HepG2 (cell line): Measurements from ENCODE around the gene MARS2. TPM values are rescaled to one million over a fixed set of nuclear protein-coding genes. Genes with fewer than 3 reads are reported as not detected.

ENCODE experiments used
- ATAC-seq: fragments of 200-7000 bp; cut with Tn5 transposase; 3 replicates; pipeline ENCODE4 v1.9.1; 2020; ENCODE audit warnings: mild to moderate bottlenecking, moderate library complexity
- Bru-seq: library from RNA; stranded (reverse); fragments of 400-500 nt; gene quantifications from one replicate; lab custom pipeline; 2021; lab: Mats Ljungman, UMichigan
- BruChase-seq, 2 experiments: library from RNA; stranded (reverse); fragments of 400-500 nt; gene quantifications; one replicate each; lab custom pipeline; 2021; lab: Mats Ljungman, UMichigan
- BruUV-seq: library from RNA; stranded (reverse); fragments of 400-500 nt; replicated peaks from 2 replicates; lab custom pipeline; 2021; lab: Mats Ljungman, UMichigan
- CTCF ChIA-PET: fragments of 300-600 bp; formaldehyde crosslinking; extraction: SDS; loops from one replicate; lab custom pipeline; 2021; ENCODE audit warnings: low total read pairs, inconsistent platforms, low intra/inter-chr PET ratio; lab: Yijun Ruan, JAX
- POLR2A ChIA-PET: fragments of 350-600 bp; sonication (Branson Sonifier 250); formaldehyde crosslinking; loops from one replicate; lab custom pipeline; 2020; ENCODE audit warnings: antibody characterized with exemption, inconsistent platforms; lab: Yijun Ruan, JAX
- DNase-seq: peaks from one replicate; pipeline ENCODE4 v3.0.0-alpha.2; 2015; ENCODE audit warnings: low spot score
- FAIRE-seq: peaks from 3 replicates; lab custom pipeline; 2011; peaks lifted over from hg19 to GRCh38; lab: Jason Lieb, UNC
- H2AFZ ChIP-seq: one replicate; pipeline ENCODE4 v1.6.1; 2011; ENCODE audit warnings: low read length, inconsistent platforms
- H3K27ac ChIP-seq: fragments of 300-600 bp; 3 replicates; pipeline ENCODE4 v1.8.0; 2011; ENCODE audit warnings: mixed run types, mild to moderate bottlenecking, mixed read lengths, low read length, inconsistent platforms; ENCODE audit not compliant: insufficient read depth; ENCODE audit errors: extremely low read length
- H3K27me3 ChIP-seq, 2 experiments: fragments of 200-600 bp in 1 of 2; 2 replicates in 1 of 2; 3 replicates in 1 of 2; pipeline versions ENCODE4 v1.6.0 to v1.8.0; 2011; ENCODE audit warnings: low read length in 2 of 2, mild to moderate bottlenecking in 2 of 2, moderate library complexity in 2 of 2, inconsistent platforms in 1 of 2; ENCODE audit not compliant: insufficient read depth in 2 of 2, control insufficient read depth in 1 of 2
- H3K36me3 ChIP-seq, 2 experiments: fragments of 200-600 bp in 1 of 2; replicated peaks in 1 of 2; 2 replicates in 1 of 2; 3 replicates in 1 of 2; pipeline versions ENCODE4 v1.5.1 to v1.8.0; 2011; ENCODE audit warnings: low read length in 2 of 2, inconsistent platforms in 1 of 2; ENCODE audit not compliant: insufficient read depth in 2 of 2, control insufficient read depth in 1 of 2
- H3K4me1 ChIP-seq: 2 replicates; pipeline ENCODE4 v1.5.1; 2012; ENCODE audit warnings: low read length, inconsistent platforms; ENCODE audit not compliant: insufficient read depth
- H3K4me2 ChIP-seq: 2 replicates; pipeline ENCODE4 v1.6.0; 2011; ENCODE audit warnings: low read depth, low read length, inconsistent platforms
- H3K4me3 ChIP-seq, 3 experiments: fragments of 200-600 bp in 1 of 3; sonication (generic), shearing (Covaris generic) in 1 of 3; replicated peaks in 1 of 3; 2 replicates each; pipeline ENCODE4 v1.5.1; 2011 to 2016; ENCODE audit warnings: low read length in 3 of 3, inconsistent platforms in 2 of 3, low read depth in 2 of 3, mild to moderate bottlenecking in 2 of 3, control low read depth in 1 of 3, mixed read lengths in 1 of 3; ENCODE audit not compliant: insufficient read depth in 1 of 3
- H3K79me2 ChIP-seq: one replicate; pipeline ENCODE4 v1.6.1; 2011; ENCODE audit warnings: low read length, inconsistent platforms; ENCODE audit not compliant: insufficient read depth
- H3K9ac ChIP-seq: 2 replicates; pipeline ENCODE4 v1.6.0; 2011; ENCODE audit warnings: mild to moderate bottlenecking, low read depth, low read length, inconsistent platforms; ENCODE audit not compliant: insufficient read depth
- H3K9me3 ChIP-seq: 2 replicates; pipeline ENCODE4 v1.5.1; 2012; ENCODE audit warnings: mild to moderate bottlenecking, low read length
- H4K20me1 ChIP-seq: 2 replicates; pipeline ENCODE4 v1.6.0; 2011; ENCODE audit warnings: inconsistent platforms, mild to moderate bottlenecking, low read length, moderate library complexity; ENCODE audit not compliant: insufficient read depth
- ATF7-NPFF ChIP-seq: sonication (generic); formaldehyde crosslinking; IDR thresholded peaks from 2 replicates; pipeline ENCODE4 v1.8.1; 2023; ENCODE audit warnings: mild to moderate bottlenecking, low read depth, missing genetic modification reagents, moderate library complexity
- HBP1 ChIP-seq: IDR thresholded peaks from 2 replicates; pipeline ENCODE4 v1.6.1; 2016; ENCODE audit warnings: low read depth, control low read depth
- MEF2D ChIP-seq: sonication (generic); formaldehyde crosslinking; IDR thresholded peaks from 2 replicates; pipeline ENCODE4 v1.5.1; 2020; ENCODE audit warnings: mild to moderate bottlenecking, missing genetic modification reagents
- MXD4 ChIP-seq: IDR thresholded peaks from 2 replicates; pipeline ENCODE4 v1.6.1; 2016; ENCODE audit warnings: mild to moderate bottlenecking, missing biosample characterization, missing genetic modification reagents
- THAP8 ChIP-seq: sonication (generic); formaldehyde crosslinking; IDR thresholded peaks from 2 replicates; pipeline ENCODE4 v1.5.1; 2020; ENCODE audit warnings: missing genetic modification reagents, mild to moderate bottlenecking, borderline replicate concordance
- ZFP82 ChIP-seq: sonication (generic); formaldehyde crosslinking; IDR thresholded peaks from 2 replicates; pipeline ENCODE4 v1.5.1; 2020; ENCODE audit warnings: mild to moderate bottlenecking, missing genetic modification reagents, borderline replicate concordance
- ZNF335 ChIP-seq: sonication (generic); formaldehyde crosslinking; IDR thresholded peaks from 2 replicates; pipeline ENCODE4 v1.4.0; 2020; ENCODE audit warnings: missing genetic modification reagents
- ZNF512 ChIP-seq: sonication (generic); formaldehyde crosslinking; IDR thresholded peaks from 2 replicates; pipeline ENCODE4 v1.4.0; 2020; ENCODE audit warnings: mild to moderate bottlenecking, missing genetic modification reagents
- ZNF740 ChIP-seq: sonication (generic); formaldehyde crosslinking; IDR thresholded peaks from 2 replicates; pipeline ENCODE4 v1.4.0; 2020; ENCODE audit warnings: missing genetic modification reagents
- WGBS: methylation state at CpG from one replicate; pipeline ENCODE4 v1.1.6; 2017; ENCODE audit warnings: low lambda C conversion rate; 5-methylcytosine and 5-hydroxymethylcytosine counted together
- in situ Hi-C: cut with HindIII; loops from 2 replicates; pipeline ENCODE4 v1.10.0; 2017; ENCODE audit warnings: low pct_unique_long_range_greater_than_20kb; ENCODE audit not compliant: extremely low pct_ligation_motif_present
- intact Hi-C: fragments of 100-400 bp; cut with micrococcal nuclease; formaldehyde crosslinking; loops from one replicate; pipeline ENCODE4 v1.10.0; 2022; ENCODE audit not compliant: unreplicated experiment
- long read RNA-seq, 2 experiments: library from RNA in 1 of 2; library from polyadenylated mRNA in 1 of 2; stranded (forward) in 1 of 2; unstranded in 1 of 2; transcript quantifications; one replicate each; pipeline ENCODE4 v2.0.0, GENCODE V29; 2019 to 2022
- polyA minus RNA-seq, 3 experiments: library from RNA; depleted of rRNA, polyadenylated mRNA; stranded (reverse); fragments of >200 nt; gene quantifications; 2 replicates each; pipeline ENCODE4 v1.2.3, GENCODE V29; 2011; ENCODE audit warnings: low replicate concordance in 1 of 3
- polyA plus RNA-seq, 8 experiments: library from polyadenylated mRNA; depleted of rRNA in 3 of 8; stranded (reverse) in 7 of 8; unstranded in 1 of 8; fragments of >200 nt; fragmentation: Illumina TruSeq in 4 of 8; extraction: Trizol in 4 of 8; gene quantifications; 2 replicates each; pipeline versions ENCODE4 v1.2.1 to v1.2.3, GENCODE V29; 2011 to 2016; ENCODE audit warnings: low read depth in 4 of 8, missing spikeins in 1 of 8, mixed read lengths in 1 of 8; ENCODE audit not compliant: insufficient read depth in 1 of 8
- total RNA-seq, 5 experiments: library from RNA; depleted of rRNA; stranded (reverse); fragments of >200 nt; fragmentation: Illumina TruSeq; extraction: Trizol; gene quantifications; 2 replicates each; pipeline ENCODE4 v1.2.3, GENCODE V29; 2016; ENCODE audit warnings: low read depth in 1 of 5

The MARS2 gene
- total RNA-seq (2016; rRNA removed; fragmentation: Illumina TruSeq; extraction: Trizol), result 16.2 and 19.5 TPM in 2 replicates
- 1.6 TPM in 2 replicates for total RNA-seq (2016; cell fraction: cytosol; rRNA removed; fragmentation: Illumina TruSeq; extraction: Trizol; ENCODE audit: low read depth)
- total RNA-seq (2016; cell fraction: insoluble cytoplasmic fraction; rRNA removed; fragmentation: Illumina TruSeq; extraction: Trizol), result 16.1 and 18.2 TPM in 2 replicates
- 5.7 and 6.3 TPM in 2 replicates for total RNA-seq (2016; cell fraction: membrane; rRNA removed; fragmentation: Illumina TruSeq; extraction: Trizol)
- total RNA-seq (2016; cell fraction: nucleus; rRNA removed; fragmentation: Illumina TruSeq; extraction: Trizol), result 13.7 and 13.8 TPM in 2 replicates
- 6.9 and 7.7 TPM in 2 replicates for polyA plus RNA-seq (2011; rRNA removed)
- 4.5 and 5.9 TPM in 2 replicates for polyA plus RNA-seq (2011; cell fraction: cytosol; rRNA removed)
- 9.2 and 10.2 TPM in 2 replicates for polyA plus RNA-seq (2011; cell fraction: nucleus; rRNA removed)
- polyA plus RNA-seq (2012), result 8.2 and 9.2 TPM in 2 replicates
- polyA plus RNA-seq (2016; cell fraction: cytosol; fragmentation: Illumina TruSeq; extraction: Trizol; ENCODE audit: low read depth), result 0.59 and 0.63 TPM in 2 replicates
- 18.9 and 19.6 TPM in 2 replicates for polyA plus RNA-seq (2016; cell fraction: insoluble cytoplasmic fraction; fragmentation: Illumina TruSeq; extraction: Trizol; ENCODE audit: low read depth)
- 3.1 and 3.7 TPM in 2 replicates for polyA plus RNA-seq (2016; cell fraction: membrane; fragmentation: Illumina TruSeq; extraction: Trizol; ENCODE audit: low read depth)
- polyA plus RNA-seq (2016; cell fraction: nucleus; fragmentation: Illumina TruSeq; extraction: Trizol; ENCODE audit: insufficient read depth, low read depth), result 12.7 and 14.0 TPM in 2 replicates
- 21.5 and 21.9 TPM in 2 replicates for polyA minus RNA-seq (2011; rRNA and poly(A)+ RNA removed; ENCODE audit: low replicate concordance)
- polyA minus RNA-seq (2011; cell fraction: cytosol; rRNA and poly(A)+ RNA removed), result 8.2 and 10.2 TPM in 2 replicates
- 27.7 and 32.0 TPM in 2 replicates for polyA minus RNA-seq (2011; cell fraction: nucleus; rRNA and poly(A)+ RNA removed)
- percentile 91 among the genes with signal in this experiment for Bru-seq, nascent RNA
- percentile 87 among the genes with signal in this experiment for BruChase-seq, experiment 1, labeled RNA remaining after a 6-hour chase
- percentile 98 among the genes with signal in this experiment for BruChase-seq, experiment 2, labeled RNA remaining after a 2-hour chase
- long read RNA-seq, experiment 1, transcript MARS2-201 (1 exons, 3,019 nt), result major isoform, 17 of 17 reads
- long read RNA-seq, experiment 1, partial matches to known transcripts, result 0 of 17 reads
- long read RNA-seq, experiment 1, other reads (novel, unspliced or antisense), result 0 of 17 reads
- long read RNA-seq, experiment 2, transcript MARS2-201 (1 exons, 3,019 nt), result major isoform, 28 of 28 reads
- long read RNA-seq, experiment 2, partial matches to known transcripts, result 0 of 28 reads
- long read RNA-seq, experiment 2, other reads (novel, unspliced or antisense), result 0 of 28 reads

- peak within 1 kb of the TSS; percentile 92 for H3K4me2 ChIP-seq
- peak within 1 kb of the TSS; percentile 60 to 86 (median 85) for H3K4me3 ChIP-seq
- POLR2A ChIA-PET, result interaction anchor here (0.6 to 2.9 kb wide), 10 partner anchors 19 to 270 kb away, joined by 3 to 40 read pairs (median 6); partner anchors contain the start of genes COQ10B, HSPD1, HSPE1 and MOB4
- intact Hi-C loops, result loop anchor here (1.0 to 10.0 kb wide), 4 partner anchors 189 to 311 kb away; partner anchors contain the start of genes COQ10B, MOB4 and SF3B1
- H2AFZ ChIP-seq, result peak within 1 kb of the TSS; percentile 99
- FAIRE-seq (no peak), ATAC-seq (peak; percentile 88), DNase-seq (peak; percentile 88)
- H3K4me1 ChIP-seq, result peaks cover 30% of the 10 kb centered on the region
- peaks cover 41% of the 10 kb centered on the region for H3K79me2 ChIP-seq
- H3K9me3 ChIP-seq, result no peaks in the 10 kb centered on the region
- WGBS, result 0% methylated on average over 37 of the region's 86 CpGs
- H4K20me1 ChIP-seq, result peaks cover 22% of the 10 kb centered on the region
- in situ Hi-C loops, result loop anchor here (5.0 to 10.0 kb wide), 2 partner anchors 72 to 191 kb away; partner anchors contain the start of gene MOB4
- H3K36me3 ChIP-seq, result peaks cover 0 to 5% of the 10 kb centered on the region in 2 experiments; a peak in 2 of 5 replicates
- TSS peak; percentile 51 for BruUV-seq
- no peaks in the 10 kb centered on the region; a peak in 1 of 5 replicates for H3K27me3 ChIP-seq
- H3K27ac ChIP-seq, result peak within 1 kb of the TSS; percentile 54
- H3K9ac ChIP-seq, result peak within 1 kb of the TSS; percentile 73
- CTCF ChIA-PET, result interaction anchor here (1.1 kb wide), 1 partner anchor 72 kb away, joined by 3 read pairs; no protein-coding TSS in a partner anchor
- TF ChIP-seq ZFP82 (CRISPR knock-in tag) (peak; percentile 71; the same call in 1 of the 2 replicates), MEF2D (CRISPR knock-in tag) (peak; percentile 83; the same call in 1 of the 2 replicates), HBP1 (CRISPR knock-in tag) (peak; percentile 95), ZNF512 (CRISPR knock-in tag) (peak; percentile 87; the same call in 1 of the 2 replicates), ATF7-NPFF (peak; percentile 90), ZNF740 (CRISPR knock-in tag) (0 out of 2 replicates have a peak, but pooled peaks have one; percentile 18), THAP8 (CRISPR knock-in tag) (no peak; the same call in 1 of the 2 replicates), MXD4 (CRISPR knock-in tag) (peak; percentile 100), ZNF335 (CRISPR knock-in tag) (no peak; the same call in 1 of the 2 replicates)
Observed at GRCh38 chr2:197705121-197705911, at the start of gene MARS2. MARS2 (plus strand) TSS chr2:197705369; CDS start chr2:197705406, 37 bp downstream.
